H9 (cell line): ENCODE results near the gene MRPL27. TPM values are rescaled to one million over a fixed set of nuclear protein-coding genes. Genes with fewer than 3 reads are reported as not detected.

Experiments used
- DNase-seq: peaks from one replicate; pipeline ENCODE4 v3.0.0-alpha.2; 2017
- H2AFZ ChIP-seq: one replicate; pipeline ENCODE4 v1.6.1; 2013; ENCODE audit warnings: mild to moderate bottlenecking, low read length, control low read depth, moderate library complexity
- H2AK5ac ChIP-seq: 2 replicates; pipeline ENCODE4 v1.6.1; 2013; ENCODE audit warnings: low read length, control low read depth, mixed read lengths; ENCODE audit not compliant: insufficient read length
- H2BK120ac ChIP-seq: one replicate; pipeline ENCODE4 v1.6.1; 2013; ENCODE audit warnings: low read depth, mild to moderate bottlenecking, low read length, control low read depth, inconsistent platforms; ENCODE audit not compliant: poor library complexity, severe bottlenecking
- H2BK12ac ChIP-seq: 2 replicates; pipeline ENCODE4 v1.6.1; 2013; ENCODE audit warnings: low read length, control low read depth, mixed read lengths, low read depth; ENCODE audit not compliant: insufficient read length
- H2BK15ac ChIP-seq: 2 replicates; pipeline ENCODE4 v1.6.1; 2013; ENCODE audit warnings: low read depth, low read length, control low read depth
- H2BK20ac ChIP-seq: one replicate; pipeline ENCODE4 v1.6.1; 2013; ENCODE audit warnings: low read depth, mild to moderate bottlenecking, low read length, control low read depth, inconsistent platforms; ENCODE audit not compliant: poor library complexity, severe bottlenecking
- H2BK5ac ChIP-seq: 2 replicates; pipeline ENCODE4 v1.6.1; 2013; ENCODE audit warnings: low read length, control low read depth, mixed read lengths; ENCODE audit not compliant: insufficient read length
- H3K14ac ChIP-seq: 2 replicates; pipeline ENCODE4 v1.6.1; 2013; ENCODE audit warnings: low read length, control low read depth; ENCODE audit not compliant: insufficient read depth
- H3K18ac ChIP-seq: 2 replicates; pipeline ENCODE4 v1.6.1; 2013; ENCODE audit warnings: low read depth, mild to moderate bottlenecking, mixed read lengths, low read length, control low read depth; ENCODE audit not compliant: insufficient read length
- H3K23ac ChIP-seq: 2 replicates; pipeline ENCODE4 v1.6.1; 2013; ENCODE audit warnings: low read length, control low read depth, mixed read lengths, low read depth; ENCODE audit not compliant: insufficient read length
- H3K23me2 ChIP-seq: 2 replicates; pipeline ENCODE4 v1.6.1; 2013; ENCODE audit warnings: low read depth, mild to moderate bottlenecking, mixed read lengths, low read length, control low read depth; ENCODE audit not compliant: insufficient read length, poor library complexity, severe bottlenecking
- H3K27ac ChIP-seq: 2 replicates; pipeline ENCODE4 v1.5.1; 2013; ENCODE audit warnings: low read length, control low read depth, mixed read lengths, low read depth; ENCODE audit not compliant: insufficient read length
- H3K27me3 ChIP-seq: 2 replicates; pipeline ENCODE4 v1.6.1; 2013; ENCODE audit warnings: low read length, control low read depth, inconsistent platforms; ENCODE audit not compliant: insufficient read depth
- H3K4ac ChIP-seq: 2 replicates; pipeline ENCODE4 v1.6.1; 2013; ENCODE audit warnings: low read depth, mild to moderate bottlenecking, control low read depth, inconsistent platforms, low read length, moderate library complexity
- H3K4me1 ChIP-seq: 2 replicates; pipeline ENCODE4 v1.6.1; 2013; ENCODE audit warnings: low read length, control low read depth, inconsistent platforms; ENCODE audit not compliant: insufficient read depth
- H3K4me2 ChIP-seq: 2 replicates; pipeline ENCODE4 v1.6.1; 2013; ENCODE audit warnings: low read length, control low read depth, mixed read lengths; ENCODE audit not compliant: insufficient read length, insufficient read depth
- H3K56ac ChIP-seq: 2 replicates; pipeline ENCODE4 v1.6.1; 2013; ENCODE audit warnings: low read depth, mild to moderate bottlenecking, mixed read lengths, low read length, control low read depth; ENCODE audit not compliant: insufficient read length
- H3K79me1 ChIP-seq: 2 replicates; pipeline ENCODE4 v1.6.1; 2013; ENCODE audit warnings: low read depth, mild to moderate bottlenecking, moderate library complexity, low read length, control low read depth, inconsistent platforms; ENCODE audit not compliant: insufficient read depth, poor library complexity, severe bottlenecking
- H3K79me2 ChIP-seq: 2 replicates; pipeline ENCODE4 v1.6.1; 2013; ENCODE audit warnings: low read length, control low read depth, inconsistent platforms; ENCODE audit not compliant: insufficient read depth
- H3K9ac ChIP-seq: 2 replicates; pipeline ENCODE4 v1.6.1; 2013; ENCODE audit warnings: low read length, control low read depth, mixed read lengths; ENCODE audit not compliant: insufficient read length; ENCODE audit errors: extremely low read depth
- H3K9me3 ChIP-seq: one replicate; pipeline ENCODE4 v1.6.1; 2013; ENCODE audit warnings: low read depth, low read length, inconsistent platforms; ENCODE audit not compliant: control insufficient read depth
- H3T11ph ChIP-seq: one replicate; pipeline ENCODE4 v1.6.1; 2013; ENCODE audit warnings: mild to moderate bottlenecking, low read length, control low read depth, inconsistent platforms
- H4K20me1 ChIP-seq: one replicate; pipeline ENCODE4 v1.6.1; 2013; ENCODE audit not compliant: control insufficient read depth, insufficient read length, insufficient read depth
- H4K5ac ChIP-seq: 2 replicates; pipeline ENCODE4 v1.6.1; 2013; ENCODE audit warnings: low read depth, mild to moderate bottlenecking, mixed read lengths, low read length, control low read depth; ENCODE audit not compliant: insufficient read length
- H4K8ac ChIP-seq: replicated peaks from 2 replicates; pipeline ENCODE4 v1.6.1; 2013; ENCODE audit warnings: low read length, control low read depth, mixed read lengths, low read depth; ENCODE audit not compliant: insufficient read length
- H4K91ac ChIP-seq: 2 replicates; pipeline ENCODE4 v1.6.1; 2013; ENCODE audit warnings: low read depth, mild to moderate bottlenecking, moderate library complexity, mixed read lengths, low read length, control low read depth; ENCODE audit not compliant: insufficient read length
- H3K27ac Mint-ChIP-seq, 3 experiments: 2 replicates in 2 of 3; 3 replicates in 1 of 3; pipeline ENCODE4 v1.8.0; 2020 to 2021; ENCODE audit warnings: mixed read lengths in 3 of 3, mild to moderate bottlenecking in 1 of 3, moderate library complexity in 1 of 3
- H3K27me3 Mint-ChIP-seq: 2 replicates; pipeline ENCODE4 v1.8.0; 2021; ENCODE audit warnings: low read depth, mild to moderate bottlenecking, moderate library complexity, mixed read lengths
- H3K36me3 Mint-ChIP-seq, 3 experiments: 2 replicates in 2 of 3; 3 replicates in 1 of 3; pipeline ENCODE4 v1.8.0; 2020 to 2021; ENCODE audit warnings: low read depth in 3 of 3, mixed read lengths in 3 of 3; ENCODE audit not compliant: insufficient read depth in 1 of 3
- H3K4me1 Mint-ChIP-seq, 2 experiments: 2 replicates each; pipeline ENCODE4 v1.8.0; 2020; ENCODE audit warnings: mixed read lengths in 2 of 2
- H3K4me3 Mint-ChIP-seq, 2 experiments: 2 replicates in 1 of 2; 3 replicates in 1 of 2; pipeline ENCODE4 v1.8.0; 2020 to 2021; ENCODE audit warnings: mild to moderate bottlenecking in 2 of 2, mixed read lengths in 2 of 2, moderate library complexity in 1 of 2
- H3K9me3 Mint-ChIP-seq, 2 experiments: 2 replicates in 1 of 2; 3 replicates in 1 of 2; pipeline ENCODE4 v1.8.0; 2020; ENCODE audit warnings: mild to moderate bottlenecking in 2 of 2, mixed read lengths in 2 of 2, moderate library complexity in 1 of 2
- CTCF ChIP-seq: fragments of 200-600 bp; sonication (generic); conservative IDR thresholded peaks from 3 replicates; pipeline ENCODE4 v1.8.0; 2021; ENCODE audit warnings: antibody characterized with exemption, mild to moderate bottlenecking
- WGBS: extraction: QIAGEN DNeasy Blood & Tissue Kit; methylation state at CpG from one replicate; pipeline ENCODE4 v1.1.7; 2013; ENCODE audit warnings: missing lambda C conversion rate, low lambda C conversion rate, mixed read lengths; ENCODE audit not compliant: insufficient read length; ENCODE audit errors: extremely low coverage; 5-methylcytosine and 5-hydroxymethylcytosine counted together
- total RNA-seq: library from RNA; stranded (reverse); gene quantifications from 2 replicates; pipeline ENCODE4 v1.2.1, GENCODE V29; 2021

The MRPL27 gene
- total RNA-seq, 1 experiment from 2014 or later, result 85.9 TPM

GRCh38 chr17:50421308-50422051, 48.5 kb upstream of the MRPL27 start:
- Mint-ChIP-seq H3K27me3 (peaks cover 26% of the 10 kb centered on the region), H3K4me3 (no peak overlapping the region), H3K4me1 (peaks cover 7 to 8% of the 10 kb centered on the region in 2 experiments), H3K9me3 (peaks cover 16 to 18% of the 10 kb centered on the region in 2 experiments), H3K36me3 (peaks cover 2 to 13% (median 4%) of the 10 kb centered on the region in 3 experiments), H3K27ac (no peak overlapping the region)
- Histone ChIP-seq H3K27me3 (no peaks in the 10 kb centered on the region; the same call in 1 of the 2 replicates), H3K4ac (no peak overlapping the region), H2BK12ac (no peak overlapping the region), H4K8ac (no peak overlapping the region), H3K79me2 (no peaks in the 10 kb centered on the region), H3K56ac (no peak overlapping the region), H4K5ac (no peak overlapping the region), H3K9me3 (no peaks in the 10 kb centered on the region), H3K4me2 (no peak overlapping the region), H3K27ac (no peak overlapping the region), H3T11ph (no peak overlapping the region), H4K20me1 (no peaks in the 10 kb centered on the region), H2BK5ac (no peak overlapping the region), H3K4me1 (no peaks in the 10 kb centered on the region), H2AK5ac (no peak overlapping the region), H3K14ac (no peak overlapping the region), H3K9ac (no peak overlapping the region), H4K91ac (no peak overlapping the region), H3K18ac (no peak overlapping the region), H3K79me1 (no peaks in the 10 kb centered on the region), H2AFZ (no peak overlapping the region), H2BK15ac (no peak overlapping the region), H2BK20ac (no peak overlapping the region), H3K23ac (no peak overlapping the region), H2BK120ac (no peak overlapping the region), H3K23me2 (peaks cover 8% of the 10 kb centered on the region)
- TF ChIP-seq CTCF, result no peak
- WGBS, result no CpG with 5 or more reads among the region's 3 CpGs
- DNase-seq, result no peak
